Ovary (tissue), 3 donors: ENCODE measurements around the gene ADCY1.

ENCODE experiments used
- CTCF ChIP-seq, 3 donors: fragments of 450-650 bp in 2 of 3; fragments of 200-600 bp in 1 of 3; IDR thresholded peaks; one replicate each; pipeline versions ENCODE4 v1.5.1 to v1.8.0; 2016 to 2022; ENCODE audit warnings: antibody characterized with exemption in 3 of 3, mild to moderate bottlenecking in 1 of 3
- POLR2A ChIP-seq: fragments of 450-650 bp; IDR thresholded peaks from one replicate; pipeline ENCODE4 v1.6.1; 2017; ENCODE audit warnings: antibody characterized with exemption, mild to moderate bottlenecking, moderate library complexity
- donor health status: DM: no; HTN: no; CAD: no.

GRCh38 chr7:45599851-45600706, 25.9 kb downstream of the ADCY1 start:
- TF ChIP-seq CTCF (IDR thresholded peaks at IDR 0.05): no peak
- TF ChIP-seq POLR2A: no peak
